Esophagus squamous epithelium (tissue), 5 donors: ENCODE data around the gene MBD5. TPM values are rescaled to one million over a fixed set of nuclear protein-coding genes. Genes with fewer than 3 reads are reported as not detected.

Experiments used
- DNase-seq: peaks from one replicate; lab custom pipeline; 2025; lab: John Stamatoyannopoulos, UW
- H3K27ac ChIP-seq, 4 donors: fragments of 200-600 bp; sonication (generic); one replicate each; pipeline ENCODE4 v1.5.1; 2016 to 2019; ENCODE audit warnings: mild to moderate bottlenecking in 1 of 4
- H3K27me3 ChIP-seq, 4 donors: fragments of 200-600 bp; sonication (generic); 1 replicate in 3 of 4; 2 replicates in 1 of 4; pipeline versions ENCODE4 v1.5.1 to v1.6.0; 2017 to 2021; ENCODE audit warnings: antibody characterized with exemption in 1 of 4
- H3K36me3 ChIP-seq, 3 donors: fragments of 200-600 bp; sonication (generic); one replicate each; pipeline ENCODE4 v1.5.1; 2016 to 2019
- H3K4me1 ChIP-seq, 3 donors: fragments of 200-600 bp; sonication (generic); one replicate each; pipeline ENCODE4 v1.5.1; 2017 to 2019
- H3K4me3 ChIP-seq, 4 donors: fragments of 200-600 bp; sonication (generic); 1 replicate in 3 of 4; 2 replicates in 1 of 4; pipeline ENCODE4 v1.5.1; 2016 to 2019; ENCODE audit warnings: mild to moderate bottlenecking in 2 of 4, moderate library complexity in 1 of 4
- H3K9me3 ChIP-seq, 3 donors: fragments of 200-600 bp; sonication (generic); one replicate each; pipeline ENCODE4 v1.5.1; 2016 to 2019
- POLR2A ChIP-seq, 4 donors: fragments of 450-650 bp; IDR thresholded peaks; one replicate each; pipeline ENCODE4 v1.6.1; 2017; ENCODE audit warnings: antibody characterized with exemption in 4 of 4, mild to moderate bottlenecking in 4 of 4, moderate library complexity in 3 of 4
- WGBS, 2 donors: methylation state at CpG; one replicate each; pipeline ENCODE4 v1.1.5; 2018; 5-methylcytosine and 5-hydroxymethylcytosine counted together
- intact Hi-C: fragments of 100-400 bp; cut with DNase I; formaldehyde crosslinking; loops from one replicate; pipeline ENCODE4 v1.15.0; 2022
- total RNA-seq, 4 donors: library from RNA; depleted of rRNA; stranded (reverse); fragments of >200 nt; gene quantifications; one replicate each; pipeline ENCODE4 v1.1.0, GENCODE V29; 2016
- TF ChIP-seq, protein P1 (sequence below), 6 experiments: fragments of 450-650 bp in 4 of 6; fragments of 200-600 bp in 2 of 6; sonication (generic) in 2 of 6; IDR thresholded peaks; one replicate each; pipeline ENCODE4 v1.5.1; 2016 to 2019; ENCODE audit warnings: antibody characterized with exemption in 6 of 6, mild to moderate bottlenecking in 4 of 6, moderate library complexity in 4 of 6
- donor health status: DM: yes; HTN: yes; CAD: no.

MBD5 gene
- total RNA-seq, 4 donors from 2014 or later: 11.8 to 23.8 (median 14.0) TPM

DNA sequence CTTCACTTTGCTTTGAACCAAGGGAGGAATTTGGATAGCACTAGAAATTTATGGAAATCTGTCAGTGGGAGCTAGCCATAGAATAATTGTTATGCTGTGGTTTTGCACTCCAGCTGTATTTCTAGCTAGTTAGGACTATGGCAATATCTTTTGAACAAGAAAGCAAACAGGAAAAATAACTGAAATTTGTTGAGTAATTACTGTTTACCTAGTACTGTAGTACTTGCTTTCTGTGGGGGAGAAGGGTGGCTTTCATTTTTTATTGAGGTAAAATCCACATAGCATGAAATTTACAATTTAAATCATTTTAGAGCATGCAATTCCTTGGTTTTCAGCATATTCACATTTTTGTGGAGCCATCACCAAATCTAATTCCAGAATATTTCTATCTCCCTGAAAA is 28.4 kb downstream of the MBD5 start:
- no peaks in the 10 kb centered on the region for H3K4me1 ChIP-seq
- DNase-seq: no peak
- no peak overlapping the region for H3K4me3 ChIP-seq
- no peak overlapping the region for H3K27ac ChIP-seq
- intact Hi-C loops: no loop called here
- H3K27me3 ChIP-seq: no peaks in the 10 kb centered on the region
- no peak for TF ChIP-seq POLR2A (IDR thresholded peaks at IDR 0.05)
- TF ChIP-seq, protein P1, sequence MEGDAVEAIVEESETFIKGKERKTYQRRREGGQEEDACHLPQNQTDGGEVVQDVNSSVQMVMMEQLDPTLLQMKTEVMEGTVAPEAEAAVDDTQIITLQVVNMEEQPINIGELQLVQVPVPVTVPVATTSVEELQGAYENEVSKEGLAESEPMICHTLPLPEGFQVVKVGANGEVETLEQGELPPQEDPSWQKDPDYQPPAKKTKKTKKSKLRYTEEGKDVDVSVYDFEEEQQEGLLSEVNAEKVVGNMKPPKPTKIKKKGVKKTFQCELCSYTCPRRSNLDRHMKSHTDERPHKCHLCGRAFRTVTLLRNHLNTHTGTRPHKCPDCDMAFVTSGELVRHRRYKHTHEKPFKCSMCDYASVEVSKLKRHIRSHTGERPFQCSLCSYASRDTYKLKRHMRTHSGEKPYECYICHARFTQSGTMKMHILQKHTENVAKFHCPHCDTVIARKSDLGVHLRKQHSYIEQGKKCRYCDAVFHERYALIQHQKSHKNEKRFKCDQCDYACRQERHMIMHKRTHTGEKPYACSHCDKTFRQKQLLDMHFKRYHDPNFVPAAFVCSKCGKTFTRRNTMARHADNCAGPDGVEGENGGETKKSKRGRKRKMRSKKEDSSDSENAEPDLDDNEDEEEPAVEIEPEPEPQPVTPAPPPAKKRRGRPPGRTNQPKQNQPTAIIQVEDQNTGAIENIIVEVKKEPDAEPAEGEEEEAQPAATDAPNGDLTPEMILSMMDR (IDR thresholded peaks at IDR 0.05): no peak
- peaks cover 0 to 7% (median 0%) of the 10 kb centered on the region in 3 donors for H3K36me3 ChIP-seq
- no peaks in the 10 kb centered on the region for H3K9me3 ChIP-seq

DNA sequence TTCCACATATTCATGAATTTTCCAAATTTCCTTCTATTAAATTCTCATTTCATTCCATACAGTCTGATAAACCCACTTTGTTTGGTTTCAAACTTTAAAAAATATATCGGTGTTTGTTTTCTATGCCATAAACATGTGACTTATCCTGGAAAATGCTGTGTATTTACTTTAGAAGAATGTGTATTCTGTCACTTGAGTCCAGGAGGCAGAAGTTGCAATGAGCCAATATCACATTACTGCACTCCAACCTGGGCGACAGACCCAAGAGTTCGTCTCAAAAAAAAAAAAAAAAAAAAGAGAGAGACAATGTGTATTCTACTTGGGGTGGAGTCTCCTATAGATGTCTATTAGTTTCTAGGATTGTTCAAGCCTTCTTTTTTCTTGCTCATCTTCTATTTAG is 31.8 kb downstream of the MBD5 start:
- Histone ChIP-seq H3K27ac (no peak overlapping the region), H3K36me3 (peaks cover 0 to 17% (median 0%) of the 10 kb centered on the region in 3 donors), H3K4me3 (no peak overlapping the region), H3K27me3 (no peaks in the 10 kb centered on the region), H3K9me3 (no peaks in the 10 kb centered on the region), H3K4me1 (no peaks in the 10 kb centered on the region)
- WGBS, 2 donors: 92 to 96% methylated on average over 3 of the region's 3 CpGs
- DNase-seq: no peak
- TF ChIP-seq, protein P1 (IDR thresholded peaks at IDR 0.05): no peak
- TF ChIP-seq POLR2A (IDR thresholded peaks at IDR 0.05): no peak
- intact Hi-C loops: no loop called here

DNA sequence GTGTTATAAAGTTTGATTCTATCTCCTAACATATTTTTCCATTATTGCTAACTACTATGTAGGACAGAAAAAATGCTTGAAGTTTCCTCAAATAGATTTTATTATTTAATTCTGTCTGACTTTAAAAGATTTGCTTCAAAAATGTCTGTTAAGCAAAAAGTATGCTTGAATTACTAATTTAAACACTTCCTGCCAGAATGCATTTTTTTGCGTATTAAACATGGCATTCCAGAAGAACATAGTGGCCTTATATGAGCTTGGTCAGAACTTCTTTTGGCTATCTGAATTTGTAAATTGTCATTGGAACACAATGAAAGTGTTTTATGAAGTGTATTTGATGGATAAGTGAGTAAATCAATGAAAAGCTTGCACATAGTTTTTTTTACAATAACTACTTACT is 37.8 kb downstream of the MBD5 start:
- Histone ChIP-seq H3K27ac (no peak overlapping the region), H3K4me3 (no peak overlapping the region), H3K27me3 (no peaks in the 10 kb centered on the region), H3K4me1 (peaks cover 0 to 3% (median 0%) of the 10 kb centered on the region in 3 donors), H3K9me3 (no peaks in the 10 kb centered on the region), H3K36me3 (peaks cover 0 to 17% (median 0%) of the 10 kb centered on the region in 3 donors)
- WGBS, 2 donors: 82 to 94% methylated on average over 1 of the region's 1 CpG
- DNase-seq: no peak
- TF ChIP-seq, protein P1 (IDR thresholded peaks at IDR 0.05): no peak
- TF ChIP-seq POLR2A (IDR thresholded peaks at IDR 0.05): no peak
- intact Hi-C loops: no loop called here

DNA sequence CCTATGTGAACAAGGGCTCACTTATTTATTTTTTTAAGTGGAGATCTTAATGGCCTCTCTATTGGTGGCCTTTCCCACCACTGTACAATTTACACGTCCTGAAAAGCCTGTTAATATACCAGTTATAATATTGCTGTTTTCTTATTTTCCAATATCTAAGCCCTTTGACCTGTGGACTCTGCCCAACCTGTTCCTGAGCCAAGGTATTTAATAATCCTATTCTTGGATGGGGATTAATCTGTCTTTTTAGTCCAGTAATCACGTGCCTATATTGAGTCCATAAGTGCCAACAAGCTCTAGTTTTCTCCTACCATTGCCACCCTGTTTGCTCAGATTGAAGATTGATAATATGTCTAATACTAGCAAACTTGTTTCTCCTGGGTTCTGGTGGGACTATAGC is 42.7 kb downstream of the MBD5 start:
- intact Hi-C loops: no loop called here
- no peak overlapping the region for H3K27ac ChIP-seq
- no peaks in the 10 kb centered on the region for H3K27me3 ChIP-seq
- H3K4me3 ChIP-seq: no peak overlapping the region
- TF ChIP-seq, protein P1 (IDR thresholded peaks at IDR 0.05): no peak
- TF ChIP-seq POLR2A (IDR thresholded peaks at IDR 0.05): no peak
- no peaks in the 10 kb centered on the region for H3K9me3 ChIP-seq
- H3K4me1 ChIP-seq: peaks cover 0 to 10% (median 0%) of the 10 kb centered on the region in 3 donors
- no peak for DNase-seq
- WGBS, 2 donors: 55 to 59% methylated on average over 2 of the region's 2 CpGs
- no peaks in the 10 kb centered on the region for H3K36me3 ChIP-seq

DNA sequence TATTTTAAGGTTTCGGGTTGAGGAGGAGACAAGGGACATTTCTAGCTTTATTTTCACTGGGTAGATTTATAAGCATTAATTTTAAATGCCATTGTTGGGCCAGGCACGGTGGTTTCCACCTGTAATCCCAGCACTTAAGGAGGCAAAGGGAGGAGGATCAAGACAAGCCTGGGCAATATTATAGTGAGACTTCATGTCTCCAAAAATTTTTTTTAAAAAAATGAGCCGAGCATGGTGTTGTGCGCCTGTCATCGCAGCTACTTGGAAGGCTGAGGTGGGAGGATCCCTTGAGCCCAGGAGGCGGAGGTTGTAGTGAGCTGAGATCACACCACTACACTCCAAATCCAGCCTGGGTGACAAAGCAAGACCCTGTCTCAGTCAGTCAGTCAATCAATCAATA is 45.0 kb downstream of the MBD5 start:
- H3K36me3 ChIP-seq: no peaks in the 10 kb centered on the region
- no peak for TF ChIP-seq POLR2A (IDR thresholded peaks at IDR 0.05)
- TF ChIP-seq, protein P1 (IDR thresholded peaks at IDR 0.05): no peak
- no peak overlapping the region for H3K4me3 ChIP-seq
- WGBS, 2 donors: 52 to 62% methylated on average over 6 of the region's 6 CpGs
- peaks cover 0 to 10% (median 0%) of the 10 kb centered on the region in 3 donors for H3K4me1 ChIP-seq
- H3K9me3 ChIP-seq: no peaks in the 10 kb centered on the region
- no peak overlapping the region for H3K27ac ChIP-seq
- no peaks in the 10 kb centered on the region for H3K27me3 ChIP-seq
- intact Hi-C loops: no loop called here
- DNase-seq: no peak
